DOHH2 (cell line): Measurements from ENCODE around the gene C3orf22.

Experiments used
- CTCF ChIP-seq: fragments of 200-600 bp; sonication (generic); IDR thresholded peaks from one replicate; pipeline ENCODE4 v1.5.1; 2014; ENCODE audit warnings: antibody characterized with exemption, mild to moderate bottlenecking, low read depth, low read length; ENCODE audit not compliant: poor library complexity, severe bottlenecking
- EZH2phosphoT487 ChIP-seq: fragments of 200-600 bp; sonication (generic); IDR thresholded peaks from 2 replicates; pipeline ENCODE4 v1.6.1; 2017; ENCODE audit warnings: borderline replicate concordance, mild to moderate bottlenecking, antibody characterized with exemption, low read length, moderate library complexity, mixed read lengths

- no peak for TF ChIP-seq CTCF
- no peak for TF ChIP-seq EZH2phosphoT487
These were observed 19.8 kb downstream of the C3orf22 start for GRCh38 chr3:126538966-126539365.
